Measurements from ENCODE around the gene NOP14.

GRCh38 chr4:2961421-2961810, 1.8 kb downstream of the NOP14 start:
- TF ChIP-seq CTCF (IDR thresholded peaks at IDR 0.05) (no peak), POLR2A (IDR thresholded peaks at IDR 0.05) (no peak)
